PC-3 (cell line): ENCODE data around the gene HBB. TPM values are rescaled to one million over a fixed set of nuclear protein-coding genes. Genes with fewer than 3 reads are reported as not detected.

Experiments
- ATAC-seq: fragments of 200-7000 bp; cut with Tn5 transposase; 2 replicates; pipeline ENCODE4 v1.9.1; 2020; ENCODE audit warnings: mild to moderate bottlenecking, moderate library complexity
- BruUV-seq: library from RNA; stranded (reverse); fragments of 400-500 nt; replicated peaks from 2 replicates; lab custom pipeline; 2021; lab: Mats Ljungman, UMichigan
- CTCF ChIA-PET: fragments of 300-600 bp; sonication (Branson Sonifier 250); formaldehyde crosslinking; loops from one replicate; lab custom pipeline; 2022; ENCODE audit warnings: antibody characterized with exemption; lab: Charles Lee
- POLR2A ChIA-PET: fragments of 300-600 bp; sonication (Branson Sonifier 250); formaldehyde crosslinking; loops from one replicate; lab custom pipeline; 2022; ENCODE audit warnings: antibody characterized with exemption; ENCODE audit not compliant: unreplicated experiment; lab: Charles Lee
- DNase-seq: peaks from one replicate; pipeline ENCODE4 v3.0.0-alpha.2; 2015
- H2AFZ ChIP-seq: fragments of 300-600 bp; sonication (generic); 2 replicates; pipeline ENCODE4 v1.6.0; 2016; ENCODE audit warnings: antibody characterized with exemption, low read length
- H3F3A ChIP-seq: fragments of 300-600 bp; sonication (generic); one replicate; pipeline ENCODE4 v1.6.0; 2017; ENCODE audit warnings: antibody characterized with exemption, low read length, control low read depth, mild to moderate bottlenecking; ENCODE audit not compliant: unreplicated experiment
- H3K27ac ChIP-seq: fragments of 300-600 bp; sonication (generic); 2 replicates; pipeline ENCODE4 v1.5.1; 2016; ENCODE audit warnings: mild to moderate bottlenecking, low read length
- H3K27me3 ChIP-seq: fragments of 300-600 bp; sonication (generic); 2 replicates; pipeline ENCODE4 v1.6.1; 2016; ENCODE audit warnings: low read length, mixed read lengths
- H3K36me3 ChIP-seq: fragments of 300-600 bp; sonication (generic); 2 replicates; pipeline ENCODE4 v1.6.1; 2016; ENCODE audit warnings: low read depth, mixed run types, low read length, mixed read lengths
- H3K4me1 ChIP-seq: fragments of 300-600 bp; sonication (generic); 2 replicates; pipeline ENCODE4 v1.5.1; 2016; ENCODE audit warnings: low read length; ENCODE audit not compliant: insufficient read depth
- H3K4me2 ChIP-seq: fragments of 300-600 bp; sonication (generic); 2 replicates; pipeline ENCODE4 v1.6.0; 2016; ENCODE audit warnings: low read length
- H3K4me3 ChIP-seq: fragments of 300-600 bp; sonication (generic); 2 replicates; pipeline ENCODE4 v1.5.1; 2016; ENCODE audit warnings: mild to moderate bottlenecking, low read length, mixed read lengths
- H3K79me2 ChIP-seq: fragments of 300-600 bp; sonication (generic); 2 replicates; pipeline ENCODE4 v1.6.1; 2017; ENCODE audit warnings: low read length, mixed read lengths
- H3K9ac ChIP-seq: fragments of 300-600 bp; sonication (generic); 2 replicates; pipeline ENCODE4 v1.6.0; 2016; ENCODE audit warnings: mild to moderate bottlenecking, low read length
- H3K9me2 ChIP-seq: fragments of 300-600 bp; sonication (generic); replicated peaks from 2 replicates; pipeline ENCODE4 v1.6.1; 2016; ENCODE audit warnings: mixed run types, low read length, mixed read lengths
- H3K9me3 ChIP-seq: fragments of 300-600 bp; sonication (generic); 2 replicates; pipeline ENCODE4 v1.6.1; 2016; ENCODE audit warnings: low read length, mixed read lengths
- H4K20me1 ChIP-seq: fragments of 300-600 bp; sonication (generic); 2 replicates; pipeline ENCODE4 v1.6.1; 2016; ENCODE audit warnings: low read length, mixed read lengths
- CTCF ChIP-seq: fragments of 300-600 bp; sonication (generic); conservative IDR thresholded peaks from 2 replicates; pipeline ENCODE4 v1.5.1; 2017; ENCODE audit warnings: antibody characterized with exemption, low read depth, mild to moderate bottlenecking, low read length
- EZH2 ChIP-seq: fragments of 300-600 bp; sonication (generic); IDR thresholded peaks from one replicate; pipeline ENCODE4 v1.6.1; 2017; ENCODE audit warnings: antibody characterized with exemption, mild to moderate bottlenecking, low read length; ENCODE audit not compliant: unreplicated experiment
- EZH2phosphoT487 ChIP-seq: fragments of 300-600 bp; sonication (generic); IDR thresholded peaks from 2 replicates; pipeline ENCODE4 v1.6.1; 2018; ENCODE audit warnings: mild to moderate bottlenecking, antibody characterized with exemption, low read length, borderline replicate concordance
- intact Hi-C: fragments of 100-400 bp; cut with micrococcal nuclease; formaldehyde crosslinking; loops from 2 replicates; pipeline ENCODE4 v1.9.0; 2023
- total RNA-seq: library from RNA; depleted of rRNA; stranded (reverse); fragments of >200 nt; gene quantifications from 2 replicates; pipeline ENCODE4 v1.2.3, GENCODE V29; 2014

Gene HBB
- total RNA-seq, 1 experiment from 2014 or later: not detected

- no peak overlapping the region for H3K27ac ChIP-seq
- no peaks in the 10 kb centered on the region for H3K36me3 ChIP-seq
- H3K9ac ChIP-seq: no peak overlapping the region
- H2AFZ ChIP-seq: no peak overlapping the region
- H3K79me2 ChIP-seq: no peaks in the 10 kb centered on the region
- DNase-seq: no peak
- no peaks in the 10 kb centered on the region for H3K9me3 ChIP-seq
- no peak overlapping the region for H3K4me2 ChIP-seq
- H3F3A ChIP-seq: no peaks in the 10 kb centered on the region
- intact Hi-C loops: no loop called here
- BruUV-seq: no TSS peak
- no peak for ATAC-seq
- H3K9me2 ChIP-seq: no peaks in the 10 kb centered on the region
- no peaks in the 10 kb centered on the region for H4K20me1 ChIP-seq
- ChIA-PET CTCF (no interaction called here), POLR2A (no interaction called here)
- no peak overlapping the region for H3K4me3 ChIP-seq
- no peaks in the 10 kb centered on the region for H3K27me3 ChIP-seq
- TF ChIP-seq EZH2: no peak
- no peak for TF ChIP-seq EZH2phosphoT487
- TF ChIP-seq CTCF: no peak
- H3K4me1 ChIP-seq: no peaks in the 10 kb centered on the region
Observed at GRCh38 chr11:5239046-5239445, 12.2 kb upstream of the HBB start.

GRCh38 chr11:5238486-5238885, 11.6 kb upstream of the HBB start:
- Histone ChIP-seq H2AFZ (no peak overlapping the region), H3K9me3 (no peaks in the 10 kb centered on the region), H3K36me3 (no peaks in the 10 kb centered on the region), H3K27ac (no peak overlapping the region), H3K9ac (no peak overlapping the region), H3F3A (no peaks in the 10 kb centered on the region), H3K79me2 (no peaks in the 10 kb centered on the region), H3K4me1 (no peaks in the 10 kb centered on the region), H4K20me1 (no peaks in the 10 kb centered on the region), H3K4me3 (no peak overlapping the region), H3K4me2 (no peak overlapping the region), H3K27me3 (no peaks in the 10 kb centered on the region), H3K9me2 (no peaks in the 10 kb centered on the region)
- ChIA-PET POLR2A (no interaction called here), CTCF (no interaction called here)
- DNase-seq (no peak), ATAC-seq (no peak)
- TF ChIP-seq CTCF (no peak), EZH2phosphoT487 (no peak)
- no TSS peak for BruUV-seq
- intact Hi-C loops: no loop called here

DNA sequence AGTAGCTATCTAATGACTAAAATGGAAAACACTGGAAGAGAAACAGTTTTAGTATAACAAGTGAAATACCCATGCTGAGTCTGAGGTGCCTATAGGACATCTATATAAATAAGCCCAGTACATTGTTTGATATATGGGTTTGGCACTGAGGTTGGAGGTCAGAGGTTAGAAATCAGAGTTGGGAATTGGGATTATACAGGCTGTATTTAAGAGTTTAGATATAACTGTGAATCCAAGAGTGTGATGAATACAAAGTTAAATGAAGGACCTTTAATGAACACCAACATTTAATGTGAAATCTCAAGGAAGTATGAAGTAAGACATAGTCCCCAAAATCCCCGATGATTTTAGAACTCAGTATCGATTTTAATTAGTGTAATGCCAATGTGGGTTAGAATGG, 10.5 kb upstream of the HBB start:
- Histone ChIP-seq H3K4me1 (no peaks in the 10 kb centered on the region), H3K27ac (no peak overlapping the region), H3K4me2 (no peak overlapping the region), H3F3A (no peaks in the 10 kb centered on the region), H3K36me3 (no peaks in the 10 kb centered on the region), H3K9me2 (no peaks in the 10 kb centered on the region), H3K79me2 (no peaks in the 10 kb centered on the region), H3K27me3 (no peaks in the 10 kb centered on the region), H4K20me1 (no peaks in the 10 kb centered on the region), H3K4me3 (no peak overlapping the region), H3K9me3 (no peaks in the 10 kb centered on the region), H3K9ac (no peak overlapping the region), H2AFZ (no peak overlapping the region)
- TF ChIP-seq CTCF: no peak
- TF ChIP-seq EZH2phosphoT487: no peak
- TF ChIP-seq EZH2: no peak
- intact Hi-C loops: no loop called here
- ATAC-seq (no peak), DNase-seq (no peak)
- ChIA-PET CTCF (interaction anchor here (0.6 kb wide), 1 partner anchor 39 kb away, joined by 3 read pairs; no protein-coding TSS in a partner anchor), POLR2A (no interaction called here)
- no TSS peak for BruUV-seq
